Stimulated activated effector memory CD8-positive, alpha-beta T cell treated with anti-CD3 and anti-CD28 coated beads, Interleukin-12 subunit alpha, Interleukin-12 subunit beta, amount 100 ng/mL, for 72 hours (primary cell): ENCODE measurements around the gene ADGRD1.
A peak's percentile ranks its signal among the peaks of the same experiment; 100 is the strongest.

Source experiments
- ATAC-seq: fragments of 150-1000 bp; cut with Tn5 transposase; 2 replicates; pipeline ENCODE4 v1.10.0; 2021
- DNase-seq, 2 donors: peaks; one replicate each; pipeline ENCODE4 v3.0.0; 2021 to 2022; ENCODE audit warnings: low spot score in 2 of 2
- H3K27ac Mint-ChIP-seq: one replicate; pipeline ENCODE4 v1.8.0; 2022; ENCODE audit warnings: mild to moderate bottlenecking, mixed read lengths
- H3K36me3 Mint-ChIP-seq: one replicate; pipeline ENCODE4 v1.8.0; 2022; ENCODE audit warnings: mild to moderate bottlenecking, mixed read lengths
- H3K4me1 Mint-ChIP-seq: one replicate; pipeline ENCODE4 v1.8.0; 2022; ENCODE audit warnings: mixed read lengths
- H3K4me3 Mint-ChIP-seq: one replicate; pipeline ENCODE4 v1.8.0; 2022; ENCODE audit warnings: mild to moderate bottlenecking, mixed read lengths
- H3K9me3 Mint-ChIP-seq: one replicate; pipeline ENCODE4 v1.8.0; 2022; ENCODE audit warnings: mixed read lengths

Gene ADGRD1

DNA sequence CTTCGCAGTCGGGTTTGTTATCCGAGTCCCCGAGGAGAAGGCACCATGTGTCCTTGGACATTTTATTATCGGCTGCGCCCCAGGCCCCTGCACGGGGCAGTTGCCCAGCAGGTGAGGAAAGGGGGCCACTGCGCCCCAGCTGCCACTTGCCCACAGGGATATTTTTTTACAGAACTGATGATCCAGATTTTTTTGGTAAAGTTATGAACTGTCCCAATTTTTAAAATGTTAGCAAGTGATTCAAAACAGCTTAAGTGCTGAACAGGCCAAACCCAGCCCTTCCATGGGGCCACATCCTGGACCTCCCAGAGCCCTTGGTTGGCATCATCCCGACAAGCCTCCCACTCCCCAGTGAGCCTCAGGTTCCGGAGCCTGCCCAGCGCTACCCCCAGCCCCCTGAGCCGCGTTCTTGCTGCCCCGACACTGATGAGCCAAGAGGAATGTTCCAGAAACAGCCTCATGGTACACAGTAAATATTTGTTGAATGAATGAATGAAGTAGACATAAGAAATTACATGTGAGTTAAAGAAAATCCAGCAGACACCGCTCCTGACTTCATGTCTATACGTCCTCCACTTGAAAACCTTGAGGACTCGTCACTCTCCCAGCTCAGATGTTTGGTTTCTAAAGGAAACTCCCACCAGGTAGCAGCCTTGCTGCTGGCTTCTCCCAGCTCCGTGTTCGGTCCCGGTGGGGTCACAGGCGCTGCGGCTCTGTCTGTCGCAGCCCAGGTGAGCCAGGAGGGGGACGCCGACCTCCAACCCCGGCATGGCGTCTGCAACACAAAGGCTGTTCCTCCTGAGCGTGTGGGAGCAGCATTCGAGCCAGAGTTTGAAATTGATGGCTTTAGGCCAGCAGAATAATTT lies 88.5 kb downstream of the ADGRD1 start:
- Mint-ChIP-seq H3K9me3 (no peaks in the 10 kb centered on the region), H3K27ac (no peak overlapping the region), H3K4me3 (no peak overlapping the region), H3K36me3 (no peaks in the 10 kb centered on the region), H3K4me1 (peaks cover 6% of the 10 kb centered on the region)
- no peak for DNase-seq
- ATAC-seq, result no peak

DNA sequence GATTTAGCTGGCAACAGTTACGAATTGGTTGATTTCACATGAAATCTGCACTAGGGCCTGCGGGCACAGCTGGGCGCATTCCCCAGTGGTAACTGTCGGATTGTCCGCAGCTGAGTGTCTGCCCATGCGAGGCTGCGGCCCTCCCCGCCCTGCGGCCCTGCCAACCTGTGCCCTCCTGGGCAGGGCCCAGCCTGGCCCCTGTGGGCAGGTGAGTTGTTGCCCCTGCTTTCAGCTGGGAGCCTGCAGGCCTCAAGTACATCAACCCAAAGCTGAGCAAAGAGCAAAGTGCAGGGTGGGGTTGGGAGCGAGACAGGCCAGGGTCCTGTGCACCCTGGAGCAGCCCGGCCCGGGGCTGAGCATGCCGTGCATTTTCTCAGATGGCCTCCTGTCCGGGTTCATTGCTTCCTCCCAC lies 89.1 kb downstream of the ADGRD1 start:
- H3K36me3 Mint-ChIP-seq, result no peaks in the 10 kb centered on the region
- no peak overlapping the region for H3K4me3 Mint-ChIP-seq
- H3K27ac Mint-ChIP-seq, result no peak overlapping the region
- DNase-seq, result no peak
- no peak for ATAC-seq
- peaks cover 6% of the 10 kb centered on the region for H3K4me1 Mint-ChIP-seq
- no peaks in the 10 kb centered on the region for H3K9me3 Mint-ChIP-seq

DNA sequence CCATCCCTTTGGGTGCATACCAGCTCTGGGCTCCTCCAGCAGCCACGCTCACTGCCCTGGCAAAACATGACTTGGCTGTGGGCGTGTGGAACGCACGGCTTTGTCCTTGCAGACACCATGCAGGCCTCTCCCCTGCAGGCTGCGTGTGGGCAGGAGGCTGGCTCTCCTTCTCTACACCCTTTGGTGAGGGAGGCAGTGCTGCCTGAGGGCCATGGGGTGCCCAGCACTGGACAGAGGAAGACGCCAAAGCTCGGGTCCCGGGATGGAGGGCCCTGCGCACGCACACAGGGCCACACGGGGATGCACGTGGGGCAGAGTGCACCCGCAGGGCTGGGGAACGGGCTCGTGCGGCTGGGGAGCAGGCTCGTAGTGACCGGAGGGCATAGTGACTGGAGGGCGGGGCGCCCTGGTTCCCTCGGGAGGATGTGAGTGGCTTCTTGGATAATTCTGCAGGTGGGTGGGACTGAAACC lies 89.7 kb downstream of the ADGRD1 start:
- Mint-ChIP-seq H3K27ac (no peak overlapping the region), H3K4me1 (peaks cover 6% of the 10 kb centered on the region), H3K4me3 (no peak overlapping the region), H3K9me3 (no peaks in the 10 kb centered on the region), H3K36me3 (no peaks in the 10 kb centered on the region)
- ATAC-seq, result no peak
- DNase-seq, result no peak

DNA sequence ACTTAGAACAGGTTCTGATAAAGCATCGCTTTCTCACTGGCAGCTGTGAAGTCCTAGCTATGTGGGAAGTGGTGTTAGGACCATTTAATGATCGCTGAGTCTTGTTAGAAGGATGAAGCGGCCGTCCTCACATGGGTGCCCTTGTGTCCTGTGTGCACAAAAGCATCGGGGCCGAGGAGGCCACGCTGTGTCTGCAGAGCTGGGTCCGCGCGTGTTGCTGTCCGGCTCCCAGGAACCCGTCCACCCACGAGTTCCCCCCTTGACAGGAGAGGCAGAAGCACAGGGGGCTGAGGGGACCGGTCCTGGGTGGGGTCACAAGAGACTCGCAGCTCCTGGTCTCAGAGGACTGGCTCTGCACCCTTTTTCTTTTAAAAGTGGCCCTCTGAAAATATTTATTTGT lies 90.4 kb downstream of the ADGRD1 start:
- ATAC-seq (no peak), DNase-seq (no peak)
- Mint-ChIP-seq H3K27ac (no peak overlapping the region), H3K9me3 (no peaks in the 10 kb centered on the region), H3K4me1 (peaks cover 6% of the 10 kb centered on the region), H3K4me3 (no peak overlapping the region), H3K36me3 (no peaks in the 10 kb centered on the region)

- Mint-ChIP-seq H3K4me1 (peaks cover 6% of the 10 kb centered on the region), H3K9me3 (no peaks in the 10 kb centered on the region), H3K36me3 (no peaks in the 10 kb centered on the region), H3K27ac (no peak overlapping the region), H3K4me3 (no peak overlapping the region)
- ATAC-seq (no peak), DNase-seq (no peak)
Measured at GRCh38 chr12:131044760-131045381, 91.2 kb downstream of the ADGRD1 start.

DNA sequence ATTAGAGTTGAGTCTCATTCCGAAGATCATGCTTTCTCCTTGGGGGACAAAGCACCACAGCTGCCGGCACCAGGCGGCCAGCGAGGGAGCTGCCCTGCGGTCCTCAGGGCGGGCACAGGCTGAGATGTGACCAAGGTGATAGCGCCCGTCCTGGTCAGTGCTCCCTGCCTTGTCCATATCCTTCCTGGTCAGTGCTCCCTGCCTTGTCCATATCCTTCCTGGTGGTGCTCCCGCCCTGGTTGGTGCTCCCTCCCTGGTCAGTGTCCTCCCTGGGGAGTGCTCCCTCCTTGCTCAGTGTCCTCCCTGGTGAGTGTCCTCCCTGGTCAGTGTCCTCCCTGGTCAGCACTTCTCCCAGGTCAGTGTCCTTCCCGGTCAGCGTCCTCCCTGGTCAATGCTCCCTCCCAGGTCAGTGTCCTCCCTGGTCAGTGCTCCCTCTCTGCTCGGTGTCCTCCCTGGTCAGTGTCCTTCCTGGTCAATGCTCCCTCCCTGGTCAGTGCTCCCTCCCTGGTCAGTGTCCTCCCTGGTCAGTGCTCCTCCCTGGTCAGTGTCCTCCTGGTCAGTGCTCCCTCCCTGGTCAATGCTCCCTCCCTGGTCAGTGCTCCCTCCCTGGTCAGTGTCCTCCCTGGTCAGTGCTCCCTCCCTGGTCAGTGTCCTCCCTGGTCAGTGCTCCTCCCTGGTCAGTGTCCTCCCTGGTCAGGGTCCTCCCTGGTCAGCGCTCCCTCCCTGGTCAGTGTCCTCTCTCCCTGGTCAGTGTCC lies 92.2 kb downstream of the ADGRD1 start:
- Mint-ChIP-seq H3K27ac (no peak overlapping the region), H3K4me3 (no peak overlapping the region), H3K36me3 (no peaks in the 10 kb centered on the region), H3K4me1 (peaks cover 6% of the 10 kb centered on the region), H3K9me3 (no peaks in the 10 kb centered on the region)
- DNase-seq, result no peak
- no peak for ATAC-seq

DNA sequence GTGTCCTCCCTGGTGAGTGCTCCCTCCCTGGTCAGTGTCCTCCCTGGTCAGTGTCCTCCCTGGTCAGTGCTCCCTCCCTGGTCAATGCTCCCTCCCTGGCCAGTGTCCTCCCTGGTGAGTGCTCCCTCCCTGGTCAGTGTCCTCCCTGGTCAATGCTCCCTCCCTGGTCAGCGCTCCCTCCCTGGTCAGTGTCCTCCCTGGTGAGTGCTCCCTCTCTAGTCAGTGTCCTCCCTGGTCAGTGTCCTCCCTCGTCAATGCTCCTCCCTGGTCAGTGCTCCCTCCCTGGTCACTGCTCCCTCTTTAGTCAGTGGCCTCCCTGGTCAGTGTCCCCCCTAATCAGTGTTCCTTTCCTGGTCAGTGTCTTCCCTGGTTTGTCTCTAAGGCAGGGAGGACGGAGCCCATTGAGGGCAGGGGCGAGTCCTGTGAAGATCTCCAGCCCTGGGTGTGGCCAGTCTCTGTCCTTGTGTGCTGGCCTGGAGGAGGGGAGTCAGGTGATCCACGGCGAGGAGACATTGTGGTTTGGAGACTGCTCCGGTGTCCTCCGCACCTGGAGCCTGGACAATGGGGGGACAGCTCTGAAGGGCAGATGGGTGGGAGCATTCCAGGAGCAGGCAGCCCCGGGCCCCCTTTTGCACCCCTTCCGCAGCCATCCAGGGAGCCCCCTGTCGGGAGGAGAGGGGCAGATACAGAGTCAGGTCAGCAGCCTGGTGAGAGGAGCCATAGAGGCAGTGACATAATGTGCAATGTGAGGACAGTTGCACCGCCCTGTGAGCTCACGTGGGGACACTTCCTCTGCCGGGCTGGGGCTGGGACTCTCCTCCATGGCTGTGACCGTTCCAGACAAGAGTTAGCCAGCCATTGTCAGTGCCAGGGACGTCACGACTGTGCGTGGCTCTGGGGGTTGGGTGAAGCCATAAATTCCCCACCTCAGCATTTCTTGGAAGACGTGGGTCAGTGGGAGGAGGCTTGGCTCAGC lies 93.4 kb downstream of the ADGRD1 start:
- Mint-ChIP-seq H3K4me3 (no peak overlapping the region), H3K27ac (no peak overlapping the region), H3K4me1 (peaks cover 6% of the 10 kb centered on the region), H3K9me3 (no peaks in the 10 kb centered on the region), H3K36me3 (no peaks in the 10 kb centered on the region)
- no peak for DNase-seq
- ATAC-seq, result peak; percentile 73

- Mint-ChIP-seq H3K4me3 (no peak overlapping the region), H3K36me3 (no peaks in the 10 kb centered on the region), H3K27ac (no peak overlapping the region), H3K4me1 (peaks cover 6% of the 10 kb centered on the region), H3K9me3 (no peaks in the 10 kb centered on the region)
- no peak for DNase-seq
- no peak for ATAC-seq
Measured at GRCh38 chr12:131047789-131048610, 94.3 kb downstream of the ADGRD1 start.

- H3K4me3 Mint-ChIP-seq, result no peak overlapping the region
- no peaks in the 10 kb centered on the region for H3K36me3 Mint-ChIP-seq
- H3K4me1 Mint-ChIP-seq, result peaks cover 6% of the 10 kb centered on the region
- ATAC-seq, result no peak
- no peaks in the 10 kb centered on the region for H3K9me3 Mint-ChIP-seq
- no peak for DNase-seq
- no peak overlapping the region for H3K27ac Mint-ChIP-seq
Measured at GRCh38 chr12:131048611-131048990, 94.9 kb downstream of the ADGRD1 start.

GRCh38 chr12:131049002-131049401 lies 95.3 kb downstream of the ADGRD1 start:
- DNase-seq (no peak), ATAC-seq (no peak)
- Mint-ChIP-seq H3K36me3 (no peaks in the 10 kb centered on the region), H3K9me3 (no peaks in the 10 kb centered on the region), H3K4me1 (peaks cover 4% of the 10 kb centered on the region), H3K27ac (no peak overlapping the region), H3K4me3 (no peak overlapping the region)

- DNase-seq (no peak), ATAC-seq (no peak)
- Mint-ChIP-seq H3K4me3 (no peak overlapping the region), H3K27ac (peak overlapping the region; percentile 63), H3K4me1 (no peaks in the 10 kb centered on the region), H3K36me3 (no peaks in the 10 kb centered on the region), H3K9me3 (no peaks in the 10 kb centered on the region)
Measured at GRCh38 chr12:131049549-131050339, 96.0 kb downstream of the ADGRD1 start.

GRCh38 chr12:131050463-131051154 lies 96.9 kb downstream of the ADGRD1 start:
- no peak for ATAC-seq
- Mint-ChIP-seq H3K36me3 (no peaks in the 10 kb centered on the region), H3K4me1 (no peaks in the 10 kb centered on the region), H3K9me3 (no peaks in the 10 kb centered on the region), H3K4me3 (no peak overlapping the region), H3K27ac (peak overlapping the region; percentile 63)
- no peak for DNase-seq

- no peak for DNase-seq
- H3K36me3 Mint-ChIP-seq, result no peaks in the 10 kb centered on the region
- no peaks in the 10 kb centered on the region for H3K9me3 Mint-ChIP-seq
- H3K4me1 Mint-ChIP-seq, result no peaks in the 10 kb centered on the region
- no peak overlapping the region for H3K27ac Mint-ChIP-seq
- ATAC-seq, result no peak
- no peak overlapping the region for H3K4me3 Mint-ChIP-seq
Measured at GRCh38 chr12:131051155-131051473, 97.4 kb downstream of the ADGRD1 start.
